ENCODE results near the gene CCDC126.
"Not testable (repeated sequence)": the region's sequence is repeated elsewhere in the genome, so short reads cannot be mapped to it uniquely, and the experiment has no call there.

Gene CCDC126

DNA sequence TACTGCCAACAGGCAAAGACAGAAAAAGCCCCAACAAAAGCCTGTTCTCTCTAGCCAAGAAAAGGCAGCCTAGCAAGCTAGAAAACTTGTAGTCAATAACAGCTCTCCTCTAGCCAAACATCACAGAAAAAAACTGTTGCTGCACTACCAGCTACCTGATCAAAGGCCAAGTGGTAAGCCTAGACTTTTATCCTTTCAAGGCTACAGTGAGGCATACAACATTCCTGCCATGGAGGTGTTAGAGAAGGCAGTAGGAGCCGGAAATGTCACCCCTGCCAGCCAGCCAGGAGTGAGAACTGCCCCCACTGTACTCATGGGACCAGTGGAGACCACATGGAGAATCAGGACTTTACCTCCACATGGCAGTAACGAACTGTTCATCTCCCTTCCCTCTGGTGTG, 31.2 kb downstream of the CCDC126 start:
- no peak for DNase-seq (ENCODE audit: low spot score)

DNA sequence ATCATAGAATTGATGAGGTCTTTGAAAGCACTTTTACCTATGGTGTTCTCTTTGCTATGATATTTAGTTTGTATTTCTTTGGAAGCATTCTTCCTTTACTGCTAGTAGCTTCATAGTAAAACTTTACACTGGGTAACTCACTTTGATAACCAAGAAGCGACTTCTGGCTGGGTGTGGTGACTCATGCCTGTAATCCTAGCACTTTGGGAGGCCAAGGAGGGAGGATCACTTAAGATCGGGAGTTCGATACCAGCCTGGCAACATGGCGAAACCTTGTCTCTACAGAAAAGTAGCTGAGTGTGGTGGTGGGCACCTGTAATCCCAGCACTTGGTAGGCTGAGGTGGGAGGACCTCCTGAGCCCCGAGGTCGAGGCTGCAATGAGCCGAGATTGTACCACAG, 36.2 kb downstream of the CCDC126 start:
- DNase-seq (ENCODE audit: low spot score) = no peak

DNA sequence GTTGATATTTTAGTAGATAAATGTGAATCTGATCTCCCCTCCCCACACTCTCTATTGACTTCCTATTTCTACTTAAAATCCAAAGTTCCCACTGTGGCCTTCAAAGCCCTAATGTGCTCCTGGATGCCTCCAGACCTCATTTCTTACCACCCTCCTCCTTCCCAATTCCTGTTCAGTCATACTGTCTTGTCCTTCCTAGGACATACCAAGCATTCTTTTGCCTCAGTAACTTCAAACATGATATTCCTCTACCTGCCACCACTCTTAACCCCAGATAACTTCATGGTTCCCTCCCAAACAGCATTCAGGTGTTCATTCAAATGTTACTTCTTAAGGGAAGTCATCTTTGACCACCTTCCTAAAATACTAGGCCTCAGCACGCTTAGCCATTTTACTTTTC, 48.6 kb downstream of the CCDC126 start:
- DNase-seq (ENCODE audit: low spot score) = no peak

DNA sequence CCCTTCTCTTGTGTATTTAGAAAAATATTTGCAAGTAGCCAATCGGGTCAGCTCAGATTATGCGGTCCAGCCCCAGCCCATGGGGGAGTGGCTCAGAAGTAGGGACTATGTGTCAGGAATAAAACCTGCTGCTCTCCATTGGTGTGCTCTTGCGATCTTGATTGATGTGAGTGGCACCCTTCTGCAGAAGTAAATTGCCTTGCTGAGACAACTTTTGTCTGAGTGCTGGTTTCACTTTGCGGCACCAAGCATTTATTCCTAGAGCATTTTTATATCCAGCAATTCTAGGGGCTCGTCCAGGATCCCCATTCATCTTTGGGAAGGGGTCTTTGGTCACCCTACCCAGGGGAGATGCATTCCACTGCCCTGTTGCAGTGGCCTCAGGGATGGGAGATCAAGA, 56.8 kb downstream of the CCDC126 start:
- DNase-seq (ENCODE audit: low spot score) = no peak

DNA sequence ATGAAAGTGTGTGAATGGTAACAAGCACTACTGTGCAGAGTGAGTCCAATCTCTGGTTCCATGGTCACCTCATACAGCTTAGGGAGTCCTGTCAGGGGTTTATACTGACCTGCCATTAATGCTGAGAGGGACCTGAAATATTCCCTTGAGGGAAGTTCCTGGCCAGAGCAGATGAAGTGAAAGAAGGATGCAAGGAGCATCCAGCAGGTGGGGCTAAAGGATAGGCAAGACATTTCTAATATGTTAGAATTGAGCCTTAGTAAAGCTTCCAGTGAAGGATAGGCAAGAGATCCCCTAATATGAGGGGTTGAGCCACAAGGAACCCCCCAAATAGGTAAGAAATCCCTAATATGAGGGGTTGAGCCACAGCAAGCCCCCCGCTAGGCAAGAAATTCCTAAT, 57.3 kb downstream of the CCDC126 start:
- no peak for DNase-seq (ENCODE audit: low spot score)

DNA sequence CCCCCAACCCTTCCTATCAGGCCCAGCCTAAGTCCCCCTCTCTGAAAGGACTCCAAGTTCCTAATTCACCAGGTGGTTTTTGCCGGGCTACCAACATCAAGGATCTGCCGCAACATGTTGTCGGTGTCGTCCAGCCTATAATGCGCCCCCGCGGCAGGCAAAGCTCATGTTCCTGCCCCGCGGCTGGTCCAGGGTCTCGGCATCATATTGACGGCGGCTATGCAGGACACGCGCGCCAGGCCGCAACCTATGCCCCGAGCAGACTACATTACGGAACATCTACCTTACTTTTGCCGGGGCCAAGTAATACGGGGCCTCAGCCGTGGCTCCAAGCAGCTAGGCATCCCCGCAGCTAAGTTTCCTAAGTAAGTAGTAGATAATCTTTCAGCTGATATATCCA, 58.3 kb downstream of the CCDC126 start:
- DNase-seq (ENCODE audit: low spot score) = no peak

DNA sequence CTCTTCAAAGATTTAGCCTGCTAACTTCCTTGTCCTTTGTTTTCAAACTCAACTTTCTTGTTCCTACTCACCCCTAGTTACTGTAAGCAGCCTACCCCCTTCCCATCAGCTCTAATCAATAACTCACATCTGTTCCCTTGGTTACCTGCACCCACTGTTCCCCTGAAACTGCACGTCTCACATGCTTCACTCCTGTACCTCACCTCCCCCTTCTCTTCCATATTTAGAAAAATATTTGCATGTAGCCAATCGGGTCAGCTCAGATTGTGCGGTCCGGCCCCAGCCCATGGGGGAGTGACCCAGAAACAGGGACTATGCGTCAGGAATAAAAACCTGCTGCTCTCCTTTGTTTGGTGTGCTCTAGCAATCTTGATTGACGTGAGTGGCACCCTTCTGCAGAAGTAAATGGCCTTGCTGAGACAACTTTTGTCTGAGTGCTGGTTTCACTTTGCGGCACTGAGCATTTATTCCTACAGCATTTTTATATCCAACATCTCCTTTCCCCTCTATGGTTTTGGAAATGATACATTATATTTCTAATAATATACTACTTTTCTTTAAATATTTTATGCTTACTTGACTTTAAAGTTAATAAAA, 61.7 kb downstream of the CCDC126 start:
- DNase-seq (ENCODE audit: low spot score) = no peak

DNA sequence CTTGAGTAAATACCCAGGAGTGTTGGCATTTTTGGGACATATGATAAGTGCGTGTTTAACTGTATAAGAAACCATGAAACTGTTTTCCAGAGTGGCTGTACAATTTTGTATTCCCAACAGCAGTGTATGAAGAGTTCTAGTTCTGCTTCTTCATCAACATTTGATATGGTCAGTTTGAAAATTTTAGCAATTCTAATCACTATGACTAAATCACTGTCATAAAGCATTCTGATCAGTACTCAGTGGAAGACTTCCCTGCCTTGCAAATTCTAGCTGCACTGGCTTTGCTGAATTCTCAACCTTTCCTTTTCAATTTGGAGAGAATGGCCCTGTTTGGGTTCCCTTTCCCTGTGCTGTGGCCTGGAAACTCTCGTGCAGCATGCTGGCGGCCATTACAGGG, 64.2 kb downstream of the CCDC126 start:
- DNase-seq (ENCODE audit: low spot score) = no peak

DNA sequence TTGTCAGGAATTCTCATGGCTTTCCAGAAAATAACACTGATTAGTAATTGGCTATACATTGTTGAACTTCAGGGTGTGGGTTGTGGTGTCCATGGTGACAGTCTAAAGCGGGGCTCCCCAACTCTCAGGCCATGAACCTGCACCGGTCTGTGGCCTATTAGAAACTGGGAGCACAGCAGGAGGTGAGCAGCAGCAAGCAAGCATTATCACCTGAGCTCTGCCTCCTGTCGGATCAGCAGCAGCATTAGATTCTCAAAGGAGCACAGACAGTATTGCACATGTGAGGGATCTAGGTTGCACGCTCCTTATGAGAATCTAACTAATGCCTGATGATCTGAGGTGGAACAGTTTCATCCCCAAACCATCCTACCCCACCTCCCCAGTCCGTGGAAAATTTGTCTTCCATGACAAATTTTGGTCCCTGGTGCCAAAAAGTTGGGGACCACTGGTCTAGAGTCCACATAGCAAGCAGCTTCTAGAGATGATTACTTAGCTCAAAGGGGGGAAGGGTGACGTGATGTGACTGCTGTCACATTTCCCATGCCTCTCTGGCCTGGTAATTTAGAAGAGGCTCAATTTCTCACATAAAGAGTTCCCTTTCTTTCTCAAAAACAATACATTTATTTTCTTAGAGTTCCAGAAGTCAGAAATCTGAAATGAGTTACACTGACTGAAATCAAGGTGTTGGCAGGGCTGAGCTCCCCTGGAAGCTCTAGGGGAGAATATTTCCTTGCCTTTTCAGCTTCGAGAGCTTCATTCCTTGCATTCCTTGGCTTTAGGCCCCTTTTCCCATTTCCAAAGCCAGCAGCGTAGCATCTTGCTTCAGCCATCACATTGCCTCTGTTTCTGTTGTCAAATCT, 65.2 kb downstream of the CCDC126 start:
- no peak for DNase-seq (ENCODE audit: low spot score)

DNA sequence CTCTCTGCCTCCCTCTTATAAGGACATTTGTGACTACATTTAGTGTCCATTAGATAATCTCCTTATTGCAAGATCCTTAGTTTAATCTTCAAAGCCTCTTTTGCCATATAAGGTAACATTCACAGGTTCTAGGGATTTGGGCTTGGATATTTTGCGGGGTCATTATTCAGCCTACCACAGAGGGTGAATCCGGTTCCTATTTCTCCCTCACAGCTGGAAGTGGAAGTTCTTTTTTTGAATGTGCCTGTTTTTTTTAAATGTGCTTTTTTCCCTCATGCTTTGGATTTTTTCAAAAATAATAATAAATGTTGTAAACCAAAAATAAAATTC, 65.8 kb downstream of the CCDC126 start:
- no peak for DNase-seq (ENCODE audit: low spot score)

DNA sequence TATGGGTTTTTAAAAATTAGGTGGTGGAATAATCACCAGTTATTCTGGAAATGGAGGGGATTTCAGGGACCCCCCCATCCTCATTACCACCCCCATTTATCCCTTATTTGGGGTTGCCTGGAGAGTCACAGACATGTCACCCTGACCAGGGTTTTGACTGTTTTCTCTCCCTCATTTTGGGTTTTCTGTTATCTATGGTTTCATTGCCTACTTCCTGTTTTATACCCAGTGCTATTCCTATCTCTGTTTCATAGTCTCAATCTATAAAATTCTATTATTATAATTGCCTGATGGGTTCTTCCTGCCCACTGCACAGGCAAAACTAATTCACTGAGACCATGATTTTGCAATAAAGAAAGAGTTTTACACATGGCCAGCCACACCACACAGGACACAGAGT, 66.9 kb downstream of the CCDC126 start:
- DNase-seq (ENCODE audit: low spot score) = no peak

DNA sequence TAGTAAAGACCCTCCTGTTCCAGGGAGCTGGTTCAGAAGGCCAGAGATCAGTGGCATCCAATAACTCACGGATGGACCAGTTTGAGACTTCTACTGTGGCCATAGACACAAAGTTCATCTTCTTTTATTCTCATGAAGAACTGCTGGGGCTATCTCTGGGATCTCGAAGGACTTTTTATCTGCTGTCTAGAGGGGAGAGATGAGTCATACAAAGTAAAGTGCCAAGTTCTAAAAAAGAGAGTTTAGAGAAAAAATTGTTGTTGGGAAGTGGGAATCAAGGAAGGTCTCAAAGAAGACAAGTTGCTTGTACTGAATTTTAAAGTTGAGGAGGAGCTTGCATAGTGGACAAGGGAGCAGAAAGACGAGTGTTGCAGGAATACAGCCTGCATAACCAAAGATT, 74.9 kb downstream of the CCDC126 start:
- DNase-seq (ENCODE audit: low spot score) = no peak

DNA sequence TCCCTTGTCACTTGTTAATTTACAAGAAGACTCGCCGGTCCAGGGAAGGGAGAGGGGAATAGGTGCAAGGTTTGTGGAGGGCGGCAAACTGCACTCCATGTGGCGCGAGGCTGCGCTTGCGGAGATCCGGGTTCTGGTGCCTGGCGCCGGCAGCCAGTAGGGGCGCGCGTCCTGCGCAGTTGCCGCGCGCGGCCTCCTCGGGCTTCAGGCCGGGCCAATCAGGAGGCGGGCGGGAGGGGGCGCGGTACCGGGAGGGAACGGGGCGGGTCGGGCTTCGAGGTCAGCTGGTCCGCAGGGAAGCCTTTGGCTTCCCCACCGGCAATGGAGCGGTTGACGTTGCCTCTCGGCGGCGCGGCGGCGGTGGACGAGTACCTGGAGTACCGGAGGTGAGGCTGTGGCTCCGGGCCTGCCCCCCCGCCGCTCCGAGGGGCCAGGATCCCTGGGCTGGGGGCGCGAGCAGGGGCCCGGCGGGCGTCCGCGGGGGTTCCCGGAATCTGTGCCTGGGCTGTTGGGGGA, 82.8 kb downstream of the CCDC126 start, which contains the start of gene FAM221A:
TSS of gene FAM221A (plus strand) at position 302 of the 516 bp plus-strand sequence. CDS start at position 322, 20 bp downstream.
- peak; percentile 79 for DNase-seq (ENCODE audit: low spot score)

DNA sequence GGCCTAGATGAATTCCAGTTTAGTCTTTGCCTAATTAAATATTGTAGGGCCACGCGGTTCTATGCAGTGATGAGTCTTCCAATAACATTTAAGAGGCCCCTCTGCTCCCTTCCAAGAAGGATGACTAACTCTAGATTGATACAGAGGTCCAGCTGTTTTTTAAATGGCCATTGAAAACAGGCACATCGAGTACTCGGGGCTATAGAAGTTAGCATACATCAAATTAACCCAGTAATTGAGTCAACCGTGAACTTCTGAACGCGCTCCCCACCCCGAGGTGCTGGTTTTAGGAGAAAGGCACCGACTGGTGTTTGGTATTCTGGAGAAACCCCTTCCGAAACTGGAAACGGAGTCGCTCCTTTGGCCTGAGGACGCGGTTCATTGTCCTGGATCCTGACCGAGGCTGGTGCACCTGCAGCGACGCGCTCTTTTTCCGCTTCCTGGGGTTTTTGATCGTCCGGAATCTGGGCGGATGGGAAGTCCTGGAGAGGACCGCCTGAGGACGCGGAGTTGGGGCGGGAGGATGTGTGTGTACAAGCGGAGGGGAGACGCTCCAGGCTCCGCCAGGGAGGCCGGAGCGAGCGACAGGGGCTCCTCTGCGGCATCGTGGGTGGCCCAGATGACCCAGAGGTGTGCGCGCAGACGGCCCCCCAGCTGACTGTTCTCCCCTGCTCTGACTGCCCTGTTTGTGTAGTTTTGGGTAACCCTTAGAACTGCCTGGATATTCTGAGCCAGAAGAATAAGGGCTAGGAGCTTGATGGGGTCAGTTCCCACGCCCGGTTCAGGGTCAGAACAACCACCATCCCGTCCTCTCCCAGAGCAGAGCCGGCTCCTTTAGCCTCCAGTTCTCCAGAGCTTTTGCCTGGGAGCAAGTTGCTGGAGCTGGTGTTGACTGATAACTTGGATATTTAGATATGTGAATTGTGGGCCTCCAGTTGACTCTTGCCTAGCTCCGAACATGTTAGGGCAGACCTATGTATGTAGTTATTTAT, 83.5 kb downstream of the CCDC126 start:
- DNase-seq (ENCODE audit: low spot score) = peak; percentile 56

DNA sequence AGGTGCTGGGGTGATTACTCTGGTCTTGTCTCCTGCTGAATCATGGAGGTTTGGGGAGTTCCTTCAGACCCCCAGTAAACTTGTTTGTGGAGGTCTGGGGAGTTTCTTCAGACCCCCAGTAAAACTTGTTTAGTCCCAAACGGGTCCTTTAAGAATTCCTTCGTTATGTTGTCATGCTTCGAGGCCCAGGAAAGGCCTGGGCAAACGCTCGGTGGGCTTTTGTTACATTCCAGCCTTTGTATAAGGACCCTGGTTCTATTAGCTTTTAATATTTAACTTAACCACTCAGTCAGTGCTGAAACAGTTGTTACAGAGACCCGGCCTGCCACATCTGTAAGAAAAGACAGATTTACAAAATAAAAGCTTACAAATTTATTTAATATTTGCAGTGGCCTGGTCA, 86.9 kb downstream of the CCDC126 start:
- not testable (repeated sequence) for DNase-seq (ENCODE audit: low spot score)

DNA sequence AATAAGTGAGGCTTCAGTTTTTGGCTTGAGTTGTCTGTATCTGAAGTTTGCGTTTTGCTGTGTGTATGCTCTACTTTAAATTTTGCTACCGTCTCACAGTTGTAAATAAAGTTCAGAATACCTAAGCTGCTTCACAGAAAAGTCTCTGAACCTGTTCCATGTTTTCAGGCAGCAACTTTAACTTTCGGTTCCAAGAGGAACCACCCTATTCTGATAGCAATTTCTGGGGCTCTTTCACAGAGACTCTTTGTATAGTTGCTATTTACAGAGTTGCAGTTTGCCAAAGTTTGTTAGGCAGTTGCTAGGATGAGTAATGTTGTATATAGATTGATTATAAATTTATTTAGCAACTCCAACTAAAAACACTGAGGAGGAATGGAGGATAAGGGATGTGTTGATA, 88.5 kb downstream of the CCDC126 start:
- DNase-seq (ENCODE audit: low spot score) = no peak

DNA sequence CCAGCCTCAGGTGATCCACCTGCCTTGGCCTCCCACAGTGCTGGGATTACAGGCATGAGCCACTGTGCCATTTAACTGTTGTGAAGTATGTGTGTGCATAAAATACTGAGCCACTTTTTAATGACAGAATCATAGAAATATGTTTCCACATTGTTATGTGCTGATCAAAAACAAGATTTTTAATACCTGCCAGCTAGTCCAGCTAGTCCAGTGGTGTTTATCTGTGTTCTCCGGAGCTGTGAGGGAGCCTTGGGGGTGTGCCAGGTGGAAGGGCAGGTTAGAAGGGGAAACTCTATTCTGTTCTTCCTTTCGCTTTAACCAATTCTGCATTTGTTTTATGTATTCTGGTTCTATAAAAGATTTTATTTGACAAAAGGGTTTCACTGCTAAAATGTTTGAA, 89.8 kb downstream of the CCDC126 start:
- DNase-seq (ENCODE audit: low spot score) = no peak

DNA sequence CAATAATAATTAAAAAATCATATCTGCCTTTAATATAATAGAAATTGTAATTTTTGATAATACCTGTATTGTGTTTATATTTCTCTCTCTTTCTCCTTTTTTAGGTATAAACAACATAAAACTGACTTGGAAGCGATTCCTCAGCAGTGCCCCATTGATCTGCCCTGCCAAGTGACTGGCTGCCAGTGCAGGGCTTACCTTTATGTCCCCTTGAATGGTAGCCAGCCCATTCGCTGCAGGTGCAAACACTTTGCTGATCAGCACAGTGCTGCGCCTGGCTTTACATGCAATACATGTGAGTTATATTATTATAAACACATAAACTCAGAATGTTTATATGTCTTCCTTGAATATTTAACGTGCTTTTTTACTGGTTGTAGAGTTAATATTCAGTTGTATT, 92.0 kb downstream of the CCDC126 start:
- no peak for DNase-seq (ENCODE audit: low spot score)

DNA sequence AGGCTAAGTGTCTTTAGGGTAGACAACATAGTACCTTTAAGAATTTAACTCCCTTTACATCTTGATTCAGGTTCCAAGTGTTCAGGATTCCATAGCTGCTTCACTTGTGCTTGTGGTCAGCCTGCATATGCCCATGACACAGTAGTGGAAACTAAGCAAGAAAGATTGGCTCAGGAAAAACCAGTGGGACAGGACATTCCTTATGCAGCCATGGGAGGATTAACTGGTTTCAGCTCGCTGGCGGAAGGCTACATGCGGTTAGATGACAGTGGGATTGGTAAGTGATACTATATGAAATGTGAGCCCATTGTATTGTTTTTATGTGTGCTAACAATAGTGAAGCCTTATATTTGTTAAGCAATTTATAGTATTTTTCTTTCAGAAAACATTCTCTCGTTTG, 94.1 kb downstream of the CCDC126 start:
- DNase-seq (ENCODE audit: low spot score) = no peak

DNA sequence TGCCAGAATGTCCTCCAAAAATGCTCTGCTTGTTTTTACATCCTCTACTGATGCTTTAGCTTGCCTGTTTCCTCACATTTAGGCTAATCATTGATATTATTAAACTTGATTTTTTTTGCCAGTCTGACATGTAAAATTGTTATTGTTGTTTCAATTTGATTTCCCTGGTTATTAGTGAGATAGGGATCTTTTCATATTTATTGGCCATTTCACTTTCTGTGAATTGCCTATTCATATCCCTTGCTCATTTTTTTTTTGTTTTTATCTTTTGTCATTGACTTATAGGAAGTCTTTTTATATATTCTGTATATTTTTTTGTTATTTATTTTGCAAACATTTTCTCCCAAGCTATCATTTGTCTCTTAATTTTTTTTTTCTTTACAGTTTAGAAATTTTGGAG, 96.0 kb downstream of the CCDC126 start:
- DNase-seq (ENCODE audit: low spot score) = no peak
